Panc1 (cell line): ENCODE results near the gene NXF1. TPM values are rescaled to one million over a fixed set of nuclear protein-coding genes. Genes with fewer than 3 reads are reported as not detected.

ENCODE experiments used
- ATAC-seq: fragments of 200-7000 bp; cut with Tn5 transposase; 2 replicates; pipeline ENCODE4 v1.9.1; 2020; ENCODE audit warnings: mild to moderate bottlenecking, moderate library complexity
- BruUV-seq: library from RNA; stranded (reverse); fragments of 400-500 nt; replicated peaks from 2 replicates; lab custom pipeline; 2021; lab: Mats Ljungman, UMichigan
- CTCF ChIA-PET: fragments of 300-600 bp; sonication (Branson Sonifier 250); formaldehyde crosslinking; loops from one replicate; lab custom pipeline; 2022; ENCODE audit warnings: antibody characterized with exemption; lab: Charles Lee
- POLR2A ChIA-PET: fragments of 300-600 bp; sonication (Branson Sonifier 250); formaldehyde crosslinking; loops from one replicate; lab custom pipeline; 2022; ENCODE audit warnings: antibody characterized with exemption; lab: Charles Lee
- DNase-seq: peaks from one replicate; pipeline ENCODE4 v3.0.0-alpha.2; 2010; ENCODE audit warnings: low read depth, low spot score
- H3K27ac ChIP-seq: 2 replicates; pipeline ENCODE4 v1.5.1; 2011; ENCODE audit warnings: mild to moderate bottlenecking, low read length, inconsistent platforms
- H3K27me3 ChIP-seq: fragments of 200-500 bp; sonication (Bioruptor generic); 2 replicates; pipeline ENCODE4 v1.6.0; 2014; ENCODE audit warnings: low read length, inconsistent platforms; ENCODE audit not compliant: control insufficient read depth, insufficient read depth
- H3K36me3 ChIP-seq: fragments of 200-500 bp; sonication (Bioruptor generic); 2 replicates; pipeline ENCODE4 v1.5.1; 2014; ENCODE audit warnings: inconsistent platforms, mild to moderate bottlenecking, low read length, moderate library complexity; ENCODE audit not compliant: control insufficient read depth, insufficient read depth
- H3K4me1 ChIP-seq: 2 replicates; pipeline ENCODE4 v1.5.1; 2011; ENCODE audit warnings: inconsistent platforms, mild to moderate bottlenecking, low read length, moderate library complexity; ENCODE audit not compliant: control insufficient read depth, insufficient read depth
- H3K4me3 ChIP-seq, 2 experiments: 2 replicates each; pipeline ENCODE4 v1.5.1; 2011 to 2012; ENCODE audit warnings: low read depth in 2 of 2, low read length in 2 of 2, mild to moderate bottlenecking in 2 of 2, inconsistent platforms in 1 of 2, moderate library complexity in 1 of 2
- H3K9me3 ChIP-seq: fragments of 200-500 bp; sonication (Bioruptor generic); 2 replicates; pipeline ENCODE4 v1.5.1; 2014; ENCODE audit warnings: low read depth, mild to moderate bottlenecking, inconsistent platforms, low read length, moderate library complexity; ENCODE audit not compliant: control insufficient read depth, insufficient read depth
- POLR2AphosphoS5 ChIP-seq: IDR thresholded peaks from 2 replicates; pipeline ENCODE4 v1.6.1; 2012; ENCODE audit warnings: mild to moderate bottlenecking, low read depth, low read length, moderate library complexity
- SIN3A ChIP-seq: IDR thresholded peaks from 2 replicates; pipeline ENCODE4 v1.6.1; 2012; ENCODE audit warnings: low read depth, mild to moderate bottlenecking, low read length, moderate library complexity, borderline replicate concordance; ENCODE audit not compliant: insufficient read depth
- TCF7L2 ChIP-seq: IDR thresholded peaks from 2 replicates; pipeline ENCODE4 v1.6.1; 2011; ENCODE audit warnings: mild to moderate bottlenecking, low read depth, low read length, inconsistent platforms
- in situ Hi-C: cut with HindIII; loops from 2 replicates; pipeline ENCODE4 v1.10.0; 2016; ENCODE audit warnings: low sequenced_read_pairs, low pct_unique_long_range_greater_than_20kb
- intact Hi-C: fragments of 100-400 bp; cut with micrococcal nuclease; formaldehyde crosslinking; loops from one replicate; pipeline ENCODE4 v1.10.0; 2022; ENCODE audit not compliant: unreplicated experiment
- total RNA-seq: library from RNA; stranded (reverse); gene quantifications from one replicate; pipeline ENCODE4 v1.2.1, GENCODE V29; 2021; ENCODE audit not compliant: unreplicated experiment
- TF ChIP-seq, protein P1 (sequence below): fragments of 450-650 bp; IDR thresholded peaks from 2 replicates; pipeline ENCODE4 v1.5.1; 2017; ENCODE audit warnings: mild to moderate bottlenecking
- TF ChIP-seq, protein P2 (sequence below), 2 experiments: IDR thresholded peaks; 2 replicates each; pipeline ENCODE4 v1.6.1; 2011 to 2012; ENCODE audit warnings: low read depth in 2 of 2, control low read depth in 1 of 2, low read length in 1 of 2, mild to moderate bottlenecking in 1 of 2, moderate library complexity in 1 of 2; ENCODE audit not compliant: insufficient read depth in 1 of 2

The NXF1 gene
- total RNA-seq, 1 experiment from 2014 or later = 56.7 TPM

DNA sequence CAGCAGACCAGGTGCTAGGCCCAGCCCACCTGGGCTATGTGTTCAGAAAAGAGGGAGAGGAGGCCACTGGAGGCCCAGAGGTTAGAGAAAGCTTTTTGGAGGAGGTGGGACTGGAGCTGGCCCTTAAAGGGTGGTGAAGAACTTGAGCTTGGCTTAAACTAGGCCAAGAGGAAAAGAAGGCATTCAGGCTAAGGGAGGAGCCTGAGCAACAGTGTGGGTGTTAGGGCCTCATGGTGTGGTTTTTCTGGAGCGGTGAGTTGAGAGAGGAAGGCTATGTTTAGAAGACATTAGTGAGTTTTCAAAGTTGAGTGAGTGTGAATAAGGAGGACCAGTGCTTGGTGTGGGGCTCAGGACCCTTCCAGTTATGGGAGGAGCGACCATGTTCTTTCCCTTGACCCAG lies 27.9 kb downstream of the NXF1 start:
- in situ Hi-C loops = no loop called here
- ATAC-seq (no peak), DNase-seq (no peak)
- ChIA-PET CTCF (interaction anchor here (0.7 kb wide), 1 partner anchor 185 kb away, joined by 3 read pairs; no protein-coding TSS in a partner anchor), POLR2A (interaction anchor here (0.6 kb wide), 1 partner anchor 84 kb away, joined by 10 read pairs; no protein-coding TSS in a partner anchor)
- no peaks in the 10 kb centered on the region for H3K36me3 ChIP-seq
- no peaks in the 10 kb centered on the region for H3K9me3 ChIP-seq
- no peak overlapping the region for H3K27ac ChIP-seq
- no peak overlapping the region for H3K4me3 ChIP-seq
- intact Hi-C loops = no loop called here
- BruUV-seq = no TSS peak
- no peaks in the 10 kb centered on the region for H3K27me3 ChIP-seq
- H3K4me1 ChIP-seq = no peaks in the 10 kb centered on the region
- TF ChIP-seq, protein P1, sequence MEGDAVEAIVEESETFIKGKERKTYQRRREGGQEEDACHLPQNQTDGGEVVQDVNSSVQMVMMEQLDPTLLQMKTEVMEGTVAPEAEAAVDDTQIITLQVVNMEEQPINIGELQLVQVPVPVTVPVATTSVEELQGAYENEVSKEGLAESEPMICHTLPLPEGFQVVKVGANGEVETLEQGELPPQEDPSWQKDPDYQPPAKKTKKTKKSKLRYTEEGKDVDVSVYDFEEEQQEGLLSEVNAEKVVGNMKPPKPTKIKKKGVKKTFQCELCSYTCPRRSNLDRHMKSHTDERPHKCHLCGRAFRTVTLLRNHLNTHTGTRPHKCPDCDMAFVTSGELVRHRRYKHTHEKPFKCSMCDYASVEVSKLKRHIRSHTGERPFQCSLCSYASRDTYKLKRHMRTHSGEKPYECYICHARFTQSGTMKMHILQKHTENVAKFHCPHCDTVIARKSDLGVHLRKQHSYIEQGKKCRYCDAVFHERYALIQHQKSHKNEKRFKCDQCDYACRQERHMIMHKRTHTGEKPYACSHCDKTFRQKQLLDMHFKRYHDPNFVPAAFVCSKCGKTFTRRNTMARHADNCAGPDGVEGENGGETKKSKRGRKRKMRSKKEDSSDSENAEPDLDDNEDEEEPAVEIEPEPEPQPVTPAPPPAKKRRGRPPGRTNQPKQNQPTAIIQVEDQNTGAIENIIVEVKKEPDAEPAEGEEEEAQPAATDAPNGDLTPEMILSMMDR = no peak
- TF ChIP-seq POLR2AphosphoS5 (no peak), SIN3A (no peak), TCF7L2 (no peak)
- TF ChIP-seq, protein P2, sequence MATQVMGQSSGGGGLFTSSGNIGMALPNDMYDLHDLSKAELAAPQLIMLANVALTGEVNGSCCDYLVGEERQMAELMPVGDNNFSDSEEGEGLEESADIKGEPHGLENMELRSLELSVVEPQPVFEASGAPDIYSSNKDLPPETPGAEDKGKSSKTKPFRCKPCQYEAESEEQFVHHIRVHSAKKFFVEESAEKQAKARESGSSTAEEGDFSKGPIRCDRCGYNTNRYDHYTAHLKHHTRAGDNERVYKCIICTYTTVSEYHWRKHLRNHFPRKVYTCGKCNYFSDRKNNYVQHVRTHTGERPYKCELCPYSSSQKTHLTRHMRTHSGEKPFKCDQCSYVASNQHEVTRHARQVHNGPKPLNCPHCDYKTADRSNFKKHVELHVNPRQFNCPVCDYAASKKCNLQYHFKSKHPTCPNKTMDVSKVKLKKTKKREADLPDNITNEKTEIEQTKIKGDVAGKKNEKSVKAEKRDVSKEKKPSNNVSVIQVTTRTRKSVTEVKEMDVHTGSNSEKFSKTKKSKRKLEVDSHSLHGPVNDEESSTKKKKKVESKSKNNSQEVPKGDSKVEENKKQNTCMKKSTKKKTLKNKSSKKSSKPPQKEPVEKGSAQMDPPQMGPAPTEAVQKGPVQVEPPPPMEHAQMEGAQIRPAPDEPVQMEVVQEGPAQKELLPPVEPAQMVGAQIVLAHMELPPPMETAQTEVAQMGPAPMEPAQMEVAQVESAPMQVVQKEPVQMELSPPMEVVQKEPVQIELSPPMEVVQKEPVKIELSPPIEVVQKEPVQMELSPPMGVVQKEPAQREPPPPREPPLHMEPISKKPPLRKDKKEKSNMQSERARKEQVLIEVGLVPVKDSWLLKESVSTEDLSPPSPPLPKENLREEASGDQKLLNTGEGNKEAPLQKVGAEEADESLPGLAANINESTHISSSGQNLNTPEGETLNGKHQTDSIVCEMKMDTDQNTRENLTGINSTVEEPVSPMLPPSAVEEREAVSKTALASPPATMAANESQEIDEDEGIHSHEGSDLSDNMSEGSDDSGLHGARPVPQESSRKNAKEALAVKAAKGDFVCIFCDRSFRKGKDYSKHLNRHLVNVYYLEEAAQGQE (IDR thresholded peaks at IDR 0.05; ENCODE audit: insufficient read depth in 1 of 2, low read depth in 2 of 2, low read length in 1 of 2) = no peak

DNA sequence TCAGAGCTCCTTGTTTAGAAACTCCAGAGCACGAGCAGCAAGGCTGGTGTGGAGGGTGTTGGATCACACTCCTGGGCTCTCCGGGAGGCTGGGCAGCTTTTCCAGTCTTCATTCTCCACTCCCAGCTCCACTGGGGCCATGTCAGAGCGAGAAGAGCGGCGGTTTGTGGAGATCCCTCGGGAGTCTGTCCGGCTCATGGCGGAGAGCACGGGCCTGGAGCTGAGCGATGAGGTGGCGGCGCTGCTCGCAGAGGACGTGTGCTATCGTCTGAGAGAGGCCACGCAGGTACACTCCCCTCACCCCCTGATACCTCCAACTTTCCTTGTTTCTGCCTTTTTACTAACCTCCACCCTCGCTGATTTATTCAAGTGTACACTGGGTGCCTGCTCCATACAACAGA lies 29.6 kb downstream of the NXF1 start:
- BruUV-seq = no TSS peak
- Histone ChIP-seq H3K9me3 (no peaks in the 10 kb centered on the region), H3K36me3 (no peaks in the 10 kb centered on the region), H3K27me3 (no peaks in the 10 kb centered on the region), H3K4me3 (no peak overlapping the region), H3K4me1 (no peaks in the 10 kb centered on the region), H3K27ac (no peak overlapping the region)
- in situ Hi-C loops = no loop called here
- intact Hi-C loops = no loop called here
- TF ChIP-seq POLR2AphosphoS5 (no peak), TCF7L2 (no peak), SIN3A (no peak)
- TF ChIP-seq, protein P2 (IDR thresholded peaks at IDR 0.05; ENCODE audit: insufficient read depth in 1 of 2, low read depth in 2 of 2, low read length in 1 of 2) = no peak
- TF ChIP-seq, protein P1 = no peak
- ATAC-seq (no peak), DNase-seq (no peak)
- ChIA-PET CTCF (interaction anchor here (1.2 kb wide), 1 partner anchor 11 kb away, joined by 4 read pairs; no protein-coding TSS in a partner anchor), POLR2A (interaction anchor here (0.5 to 1.0 kb wide), 2 partner anchors 95 kb away, joined by 4 to 6 read pairs; no protein-coding TSS in a partner anchor)
